PC-3 (cell line): ENCODE results near the gene OTX2.

Experiments
- CTCF ChIP-seq: fragments of 300-600 bp; sonication (generic); conservative IDR thresholded peaks from 2 replicates; pipeline ENCODE4 v1.5.1; 2017; ENCODE audit warnings: antibody characterized with exemption, low read depth, mild to moderate bottlenecking, low read length
- EZH2 ChIP-seq: fragments of 300-600 bp; sonication (generic); IDR thresholded peaks from one replicate; pipeline ENCODE4 v1.6.1; 2017; ENCODE audit warnings: antibody characterized with exemption, mild to moderate bottlenecking, low read length; ENCODE audit not compliant: unreplicated experiment
- EZH2phosphoT487 ChIP-seq: fragments of 300-600 bp; sonication (generic); IDR thresholded peaks from 2 replicates; pipeline ENCODE4 v1.6.1; 2018; ENCODE audit warnings: mild to moderate bottlenecking, antibody characterized with exemption, low read length, borderline replicate concordance

- TF ChIP-seq CTCF: no peak
- TF ChIP-seq EZH2: no peak
- no peak for TF ChIP-seq EZH2phosphoT487
These were observed 50.6 kb downstream of the OTX2 start for GRCh38 chr14:56759633-56760032.
